ENCODE measurements around the gene RXFP3.

RXFP3 gene

GRCh38 chr5:33985447-33985846 is 49.3 kb downstream of the RXFP3 start:
- peaks cover 10% of the 10 kb centered on the region for H3K36me3 ChIP-seq (ENCODE audit: control insufficient read depth, low read depth, low read length)
- no peaks in the 10 kb centered on the region for H3K27me3 ChIP-seq (ENCODE audit: control insufficient read depth, insufficient read depth, low read length)
- no peaks in the 10 kb centered on the region for H3K4me1 ChIP-seq (ENCODE audit: control insufficient read depth, low read depth, low read length)
- no peaks in the 10 kb centered on the region for H3K9me3 ChIP-seq (ENCODE audit: control insufficient read depth, low read depth, low read length)
- no peak overlapping the region for H3K9ac ChIP-seq (ENCODE audit: low read length)
- H3K4me3 ChIP-seq (ENCODE audit: low read length), result no peak overlapping the region
- no peak overlapping the region for H3K27ac ChIP-seq (ENCODE audit: low read length)
